AG09309 (cell line): ENCODE results near the gene ZFYVE27.

ENCODE experiments used
- DNase-seq: peaks from one replicate; pipeline ENCODE4 v3.0.0-alpha.2; 2010; ENCODE audit warnings: low read depth
- H3K4me3 ChIP-seq: 2 replicates; pipeline ENCODE4 v1.5.1; 2011; ENCODE audit warnings: mild to moderate bottlenecking, low read depth, low read length, moderate library complexity; ENCODE audit not compliant: control insufficient read depth
- CTCF ChIP-seq: IDR thresholded peaks from 2 replicates; pipeline ENCODE4 v1.5.1; 2011; ENCODE audit warnings: mild to moderate bottlenecking, low read depth, low read length, inconsistent platforms; ENCODE audit not compliant: insufficient read depth, control insufficient read depth; ENCODE audit errors: missing control alignments

The ZFYVE27 gene

GRCh38 chr10:97759158-97759887, 22.4 kb downstream of the ZFYVE27 start:
- no peak overlapping the region for H3K4me3 ChIP-seq
- TF ChIP-seq CTCF = peak; percentile 94
- DNase-seq = no peak

- DNase-seq = no peak
- TF ChIP-seq CTCF = no peak
- H3K4me3 ChIP-seq = no peak overlapping the region
Observed at GRCh38 chr10:97759946-97760345, 23.0 kb downstream of the ZFYVE27 start.

GRCh38 chr10:97760461-97761257, 23.7 kb downstream of the ZFYVE27 start:
- no peak for TF ChIP-seq CTCF
- H3K4me3 ChIP-seq = no peak overlapping the region
- no peak for DNase-seq

GRCh38 chr10:97761331-97761865, 24.5 kb downstream of the ZFYVE27 start:
- no peak for TF ChIP-seq CTCF
- no peak for DNase-seq
- no peak overlapping the region for H3K4me3 ChIP-seq

GRCh38 chr10:97762056-97762455, 25.1 kb downstream of the ZFYVE27 start:
- TF ChIP-seq CTCF = no peak
- no peak overlapping the region for H3K4me3 ChIP-seq
- DNase-seq = no peak

- no peak overlapping the region for H3K4me3 ChIP-seq
- no peak for TF ChIP-seq CTCF
- DNase-seq = no peak
Observed at GRCh38 chr10:97762816-97763215, 25.9 kb downstream of the ZFYVE27 start.
